AG09309 (cell line): Measurements from ENCODE around the gene IGF2R.
"Not testable (repeated sequence)": the region's sequence is repeated elsewhere in the genome, so short reads cannot be mapped to it uniquely, and the experiment has no call there.

Source experiments
- DNase-seq: peaks from one replicate; pipeline ENCODE4 v3.0.0-alpha.2; 2010; ENCODE audit warnings: low read depth
- H3K4me3 ChIP-seq: 2 replicates; pipeline ENCODE4 v1.5.1; 2011; ENCODE audit warnings: mild to moderate bottlenecking, low read depth, low read length, moderate library complexity; ENCODE audit not compliant: control insufficient read depth
- TF ChIP-seq, protein P1 (sequence below): IDR thresholded peaks from 2 replicates; pipeline ENCODE4 v1.5.1; 2011; ENCODE audit warnings: mild to moderate bottlenecking, low read depth, low read length, inconsistent platforms; ENCODE audit not compliant: insufficient read depth, control insufficient read depth; ENCODE audit errors: missing control alignments

The IGF2R gene

DNA sequence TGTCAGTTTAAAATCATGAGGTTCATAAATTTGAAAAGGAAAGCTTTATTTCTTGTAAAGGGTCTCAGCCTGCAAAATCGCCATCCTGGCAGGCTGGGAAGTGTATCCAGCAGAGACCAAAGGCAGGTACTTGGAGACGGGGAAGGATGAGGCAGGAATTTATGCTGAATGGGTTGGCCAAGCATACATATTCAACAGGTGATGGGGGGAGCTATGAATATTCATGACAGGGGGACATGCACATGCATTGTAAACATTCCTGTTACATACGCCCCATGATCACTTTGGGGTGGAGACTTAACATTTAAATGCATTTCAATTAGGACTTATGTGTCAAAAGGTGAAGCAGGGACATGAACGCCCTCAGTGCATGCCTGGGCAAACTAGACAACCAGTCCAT, 142.9 kb downstream of the IGF2R start:
- TF ChIP-seq, protein P1, sequence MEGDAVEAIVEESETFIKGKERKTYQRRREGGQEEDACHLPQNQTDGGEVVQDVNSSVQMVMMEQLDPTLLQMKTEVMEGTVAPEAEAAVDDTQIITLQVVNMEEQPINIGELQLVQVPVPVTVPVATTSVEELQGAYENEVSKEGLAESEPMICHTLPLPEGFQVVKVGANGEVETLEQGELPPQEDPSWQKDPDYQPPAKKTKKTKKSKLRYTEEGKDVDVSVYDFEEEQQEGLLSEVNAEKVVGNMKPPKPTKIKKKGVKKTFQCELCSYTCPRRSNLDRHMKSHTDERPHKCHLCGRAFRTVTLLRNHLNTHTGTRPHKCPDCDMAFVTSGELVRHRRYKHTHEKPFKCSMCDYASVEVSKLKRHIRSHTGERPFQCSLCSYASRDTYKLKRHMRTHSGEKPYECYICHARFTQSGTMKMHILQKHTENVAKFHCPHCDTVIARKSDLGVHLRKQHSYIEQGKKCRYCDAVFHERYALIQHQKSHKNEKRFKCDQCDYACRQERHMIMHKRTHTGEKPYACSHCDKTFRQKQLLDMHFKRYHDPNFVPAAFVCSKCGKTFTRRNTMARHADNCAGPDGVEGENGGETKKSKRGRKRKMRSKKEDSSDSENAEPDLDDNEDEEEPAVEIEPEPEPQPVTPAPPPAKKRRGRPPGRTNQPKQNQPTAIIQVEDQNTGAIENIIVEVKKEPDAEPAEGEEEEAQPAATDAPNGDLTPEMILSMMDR = no peak
- no peak overlapping the region for H3K4me3 ChIP-seq
- DNase-seq = no peak

DNA sequence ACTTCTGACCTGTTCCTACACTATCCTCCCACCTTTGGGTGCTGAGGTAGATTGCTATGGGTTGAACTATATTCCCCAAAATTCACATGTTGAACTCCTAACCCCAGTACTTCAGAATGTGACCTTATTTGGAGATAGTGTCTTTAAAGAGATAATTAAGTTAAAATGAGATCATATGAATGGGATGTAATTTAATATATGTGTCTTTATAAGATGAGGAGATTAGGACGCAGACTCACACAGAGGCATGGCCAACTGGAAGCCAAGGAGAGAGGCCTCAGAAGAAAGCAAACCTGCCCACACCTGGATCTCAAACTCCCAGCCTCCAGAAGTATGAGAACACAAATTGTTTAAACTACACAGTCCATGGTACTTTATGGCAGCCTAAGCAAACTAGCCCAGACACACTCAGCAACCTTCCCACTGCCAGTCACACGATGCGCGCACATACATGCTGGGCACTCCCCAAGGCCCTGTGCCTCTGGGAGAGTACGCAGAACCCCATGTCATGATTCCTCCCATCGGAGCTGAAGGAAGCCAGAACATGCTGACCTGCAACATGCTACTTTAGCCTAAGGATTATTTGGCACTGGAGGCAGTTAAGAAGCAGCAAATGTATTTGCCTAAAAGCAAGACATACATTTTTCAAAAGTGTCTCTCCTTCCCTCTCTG, 143.9 kb downstream of the IGF2R start:
- TF ChIP-seq, protein P1 = no peak
- no peak overlapping the region for H3K4me3 ChIP-seq
- DNase-seq = no peak

DNA sequence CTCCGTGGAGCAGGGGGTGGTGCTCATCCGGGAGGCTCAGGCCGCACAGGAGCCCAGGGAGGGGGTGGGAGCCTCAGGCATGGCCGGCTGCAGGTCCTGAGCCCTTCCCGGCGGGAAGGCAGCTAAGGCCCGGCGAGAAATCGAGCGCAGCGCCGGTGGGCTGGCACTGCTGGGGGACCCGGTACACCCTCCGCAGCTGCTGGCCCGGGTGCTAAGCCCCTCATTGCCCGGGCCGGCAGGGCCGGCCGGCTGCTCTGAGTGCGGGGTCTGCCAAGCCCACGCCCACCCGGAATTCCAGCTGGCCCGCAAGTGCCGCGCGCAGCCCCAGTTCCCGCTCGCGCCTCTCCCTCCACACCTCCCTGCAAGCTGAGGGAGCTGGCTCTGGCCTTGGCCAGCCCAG, 145.7 kb downstream of the IGF2R start:
- not testable (repeated sequence) for DNase-seq, H3K4me3 ChIP-seq

DNA sequence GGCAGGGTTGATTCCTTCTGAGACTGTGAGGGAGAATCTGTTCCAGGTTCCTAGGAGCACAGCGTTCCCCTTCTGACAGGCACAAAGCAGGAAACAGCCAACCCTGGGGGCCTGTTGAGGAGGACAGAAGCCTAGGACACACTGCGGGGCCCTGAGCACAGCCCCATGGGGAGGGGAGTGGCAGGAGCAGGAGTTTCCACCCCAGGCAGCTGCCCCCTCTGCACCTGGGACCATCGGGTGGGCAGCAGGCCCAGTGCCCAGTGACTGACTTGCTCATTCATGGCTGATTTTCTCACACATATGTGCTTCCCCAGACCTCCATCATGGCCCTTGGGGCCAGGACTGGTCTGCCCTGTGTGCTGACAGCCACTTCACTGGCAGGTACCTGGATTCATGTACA, 146.5 kb downstream of the IGF2R start:
- no peak overlapping the region for H3K4me3 ChIP-seq
- DNase-seq = no peak
- TF ChIP-seq, protein P1 = no peak

DNA sequence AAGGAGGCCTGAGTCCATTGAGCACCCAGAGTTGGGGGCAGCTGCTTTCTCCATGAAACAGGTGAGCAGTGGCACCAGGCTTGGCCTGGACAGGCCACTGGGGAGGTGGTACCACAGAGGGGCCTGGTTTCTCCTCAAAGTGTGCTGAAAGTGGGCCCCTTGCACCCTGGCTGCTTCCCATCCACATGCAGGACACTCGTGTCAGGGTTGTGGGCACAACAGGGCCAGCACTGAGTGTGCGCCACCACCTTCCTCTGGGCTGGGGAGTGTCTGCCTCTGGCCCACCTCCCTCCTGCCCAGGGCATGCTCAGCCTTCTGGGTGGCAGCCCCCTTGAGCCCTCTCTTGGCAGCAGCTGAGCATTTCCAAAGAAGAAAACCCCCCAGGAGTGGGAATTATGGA, 147.5 kb downstream of the IGF2R start:
- H3K4me3 ChIP-seq = no peak overlapping the region
- TF ChIP-seq, protein P1 = no peak
- DNase-seq = no peak

DNA sequence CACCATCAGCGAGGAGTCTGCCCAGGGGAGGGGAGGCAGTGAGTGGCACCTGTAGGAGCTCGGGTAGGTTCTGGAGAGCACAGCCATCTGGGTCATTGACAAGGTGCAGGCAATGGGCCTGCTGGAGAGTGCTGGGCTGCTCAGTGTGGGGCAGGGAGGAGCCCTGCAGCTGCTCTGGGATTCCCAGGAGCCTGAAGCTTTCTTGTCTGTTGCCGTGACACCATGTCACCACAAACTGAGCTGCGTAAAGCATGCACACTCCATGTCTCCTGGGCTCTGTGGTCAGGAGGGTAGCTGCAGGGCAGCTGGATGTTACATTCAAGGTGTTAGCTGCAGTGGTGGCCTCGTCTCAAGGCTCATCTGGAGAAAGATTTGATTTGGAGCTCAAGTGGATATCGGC, 148.3 kb downstream of the IGF2R start:
- DNase-seq = no peak
- no peak overlapping the region for H3K4me3 ChIP-seq
- TF ChIP-seq, protein P1 = no peak

DNA sequence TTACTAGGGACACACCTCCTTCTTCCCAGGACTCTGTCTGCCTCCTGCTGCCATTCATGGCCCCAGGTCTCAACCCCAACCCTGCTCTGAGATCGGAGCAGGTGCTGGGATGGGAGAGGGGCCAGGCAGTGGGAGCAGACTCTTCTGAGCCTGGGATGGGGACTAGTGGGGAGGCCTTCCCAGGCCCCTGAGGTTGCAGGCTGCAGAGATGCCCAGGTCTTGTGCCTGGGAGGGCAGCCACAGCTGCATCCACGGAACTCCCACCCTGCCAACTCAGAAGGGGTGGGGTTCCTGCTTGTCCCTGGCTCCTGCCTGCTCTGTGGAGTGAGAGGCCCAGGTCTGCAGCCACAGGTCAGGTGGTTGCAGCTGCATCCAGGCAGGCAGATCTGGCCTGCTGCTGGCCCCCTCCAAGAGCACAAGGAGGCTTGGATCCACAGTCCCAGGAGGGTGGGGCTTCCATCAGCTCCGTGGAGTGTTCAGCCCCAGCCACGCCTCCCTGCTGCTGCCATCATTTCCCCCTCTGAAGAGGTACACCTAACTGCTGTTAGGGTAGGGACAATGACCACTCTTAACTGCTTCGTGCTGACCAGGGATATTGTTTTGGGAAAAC, 149.8 kb downstream of the IGF2R start:
- H3K4me3 ChIP-seq = no peak overlapping the region
- TF ChIP-seq, protein P1 = no peak
- DNase-seq = no peak
